ENCODE results near the gene PICALM. TPM values are rescaled to one million over a fixed set of nuclear protein-coding genes. Genes with fewer than 3 reads are reported as not detected.

Gene PICALM
- total and polyA plus RNA-seq, 2 donors (not counting 3 experiments of a cell fraction or from before 2014, with no cell fraction given): 181 to 202 TPM

DNA sequence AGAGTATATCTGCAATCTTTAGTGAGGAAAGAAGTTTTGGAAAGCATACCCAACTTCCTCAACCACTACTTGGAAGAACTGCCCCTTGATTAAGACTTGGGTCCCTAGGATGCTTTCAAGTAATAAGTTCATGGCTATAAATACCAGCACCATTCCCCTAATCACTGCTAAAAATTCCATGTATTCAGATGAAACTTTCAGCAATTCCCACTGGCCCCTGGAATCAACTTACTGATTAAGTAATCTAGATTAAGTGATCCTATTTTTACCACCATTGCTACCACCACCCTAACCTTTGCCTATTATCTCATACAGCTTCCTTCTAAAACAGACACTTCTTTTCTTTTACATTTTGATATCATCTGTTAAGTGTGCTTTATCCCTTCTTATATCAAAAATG lies 10.5 kb downstream of the PICALM start:
- POLR2A ChIA-PET: no interaction called here
- no peak for DNase-seq (ENCODE audit: low read depth, low spot score)
- no peak overlapping the region for H3K4me3 ChIP-seq (replicated peaks in 1 of 3; ENCODE audit: insufficient read depth in 1 of 3, low read depth in 1 of 3, low read length in 3 of 3)
- peaks cover 21% of the 10 kb centered on the region for H3K4me1 ChIP-seq (ENCODE audit: control insufficient read depth, extremely low read depth, insufficient read depth, low read length)
- no peaks in the 10 kb centered on the region for H3K36me3 ChIP-seq (ENCODE audit: control insufficient read depth in 2 of 2, extremely low read depth in 1 of 2, insufficient read depth in 2 of 2, low read length in 2 of 2)
- H3K27me3 ChIP-seq (ENCODE audit: control insufficient read depth in 2 of 2, insufficient read depth in 2 of 2, low read length in 2 of 2): no peaks in the 10 kb centered on the region
- TF ChIP-seq EZH2 (IDR thresholded peaks at IDR 0.05; ENCODE audit: borderline replicate concordance, low read depth, low read length, severe bottlenecking): no peak
- TF ChIP-seq GATA2 (IDR thresholded peaks at IDR 0.05; ENCODE audit: insufficient read depth, insufficient read length, low read depth, low read length): no peak
- TF ChIP-seq MYC (IDR thresholded peaks at IDR 0.05; ENCODE audit: low read depth, low read length): no peak
- TF ChIP-seq JUN (IDR thresholded peaks at IDR 0.05; ENCODE audit: borderline replicate concordance, insufficient read depth, insufficient read length, low read depth): no peak
- TF ChIP-seq, protein P1, sequence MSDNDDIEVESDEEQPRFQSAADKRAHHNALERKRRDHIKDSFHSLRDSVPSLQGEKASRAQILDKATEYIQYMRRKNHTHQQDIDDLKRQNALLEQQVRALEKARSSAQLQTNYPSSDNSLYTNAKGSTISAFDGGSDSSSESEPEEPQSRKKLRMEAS (IDR thresholded peaks at IDR 0.05; ENCODE audit: insufficient read depth, insufficient read length): no peak
- TF ChIP-seq, protein P2, sequence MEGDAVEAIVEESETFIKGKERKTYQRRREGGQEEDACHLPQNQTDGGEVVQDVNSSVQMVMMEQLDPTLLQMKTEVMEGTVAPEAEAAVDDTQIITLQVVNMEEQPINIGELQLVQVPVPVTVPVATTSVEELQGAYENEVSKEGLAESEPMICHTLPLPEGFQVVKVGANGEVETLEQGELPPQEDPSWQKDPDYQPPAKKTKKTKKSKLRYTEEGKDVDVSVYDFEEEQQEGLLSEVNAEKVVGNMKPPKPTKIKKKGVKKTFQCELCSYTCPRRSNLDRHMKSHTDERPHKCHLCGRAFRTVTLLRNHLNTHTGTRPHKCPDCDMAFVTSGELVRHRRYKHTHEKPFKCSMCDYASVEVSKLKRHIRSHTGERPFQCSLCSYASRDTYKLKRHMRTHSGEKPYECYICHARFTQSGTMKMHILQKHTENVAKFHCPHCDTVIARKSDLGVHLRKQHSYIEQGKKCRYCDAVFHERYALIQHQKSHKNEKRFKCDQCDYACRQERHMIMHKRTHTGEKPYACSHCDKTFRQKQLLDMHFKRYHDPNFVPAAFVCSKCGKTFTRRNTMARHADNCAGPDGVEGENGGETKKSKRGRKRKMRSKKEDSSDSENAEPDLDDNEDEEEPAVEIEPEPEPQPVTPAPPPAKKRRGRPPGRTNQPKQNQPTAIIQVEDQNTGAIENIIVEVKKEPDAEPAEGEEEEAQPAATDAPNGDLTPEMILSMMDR (IDR thresholded peaks at IDR 0.05; ENCODE audit: extremely low read depth in 1 of 2, insufficient read depth in 1 of 2, low read depth in 1 of 2, low read length in 2 of 2): no peak
- no peak for TF ChIP-seq FOS (IDR thresholded peaks at IDR 0.05; ENCODE audit: borderline replicate concordance, insufficient read depth, low read length)
- no peak for TF ChIP-seq POLR2A (IDR thresholded peaks at IDR 0.05; ENCODE audit: low read depth, low read length)
- no peak for TF ChIP-seq POLR2AphosphoS5 (IDR thresholded peaks at IDR 0.05; ENCODE audit: insufficient read depth, low read depth, low read length)
- CTCF ChIA-PET: interaction anchor here (1.1 to 4.1 kb wide), 3 partner anchors 9 to 90 kb away, joined by 3 to 19 read pairs (median 3); no protein-coding TSS in a partner anchor
- no peak overlapping the region for H3K27ac ChIP-seq (ENCODE audit: insufficient read depth, low read depth, low read length)
- peaks cover 100% of the 10 kb centered on the region for H3K79me2 ChIP-seq (ENCODE audit: control insufficient read depth, insufficient read depth, low read length)
- dilution Hi-C loops (cut with MboI; ENCODE audit: extremely low pct_ligation_motif_present, low sequenced_read_pairs) (no loop called here), intact Hi-C loops (cut with micrococcal nuclease) (no loop called here)
- peaks cover 5% of the 10 kb centered on the region for H3K9me1 ChIP-seq (replicated peaks; ENCODE audit: control insufficient read depth, extremely low read depth, insufficient read depth, low read length)
- no peak overlapping the region for H2AFZ ChIP-seq (ENCODE audit: low read depth, low read length)
- no peaks in the 10 kb centered on the region for H3K9me3 ChIP-seq (replicated peaks; ENCODE audit: control insufficient read depth, insufficient read depth, low read length)
- no peak overlapping the region for H3K4me2 ChIP-seq (ENCODE audit: insufficient read depth, low read length)
- no peak overlapping the region for H3K9ac ChIP-seq (replicated peaks; ENCODE audit: extremely low read depth, insufficient read depth, low read length)
- peaks cover 37% of the 10 kb centered on the region for H4K20me1 ChIP-seq (replicated peaks; ENCODE audit: control insufficient read depth, extremely low read depth, insufficient read depth, low read length)
- no peak for FAIRE-seq
- no TSS peak for BruUV-seq (replicated peaks)

Measured in endothelial cell of umbilical vein (primary cell).